ENCODE results near the gene TOP2B. TPM values are rescaled to one million over a fixed set of nuclear protein-coding genes. Genes with fewer than 3 reads are reported as not detected.

Gene TOP2B
- total and polyA plus RNA-seq, 2 experiments from 2014 or later = 92.0 to 179 TPM

DNA sequence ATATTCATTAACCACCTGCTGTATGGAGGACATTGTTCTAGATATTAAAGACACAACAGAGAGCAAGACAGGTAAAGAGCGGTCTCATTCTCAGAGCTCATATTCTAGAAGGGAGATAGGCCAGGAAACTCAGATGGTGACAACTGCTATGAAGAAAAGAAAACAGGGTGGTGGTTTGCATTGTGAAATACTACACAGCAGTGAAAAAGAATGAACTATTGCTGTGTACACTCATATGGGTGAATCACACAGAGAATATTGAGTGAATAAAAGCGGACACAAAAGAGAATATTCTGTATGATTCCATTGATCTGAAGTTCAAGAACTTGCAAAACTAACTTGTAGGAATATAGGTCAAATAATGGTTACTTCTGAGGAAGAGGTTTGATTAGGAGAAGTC is 76.7 kb downstream of the TOP2B start:
- TF ChIP-seq POLR2AphosphoS5 (IDR thresholded peaks at IDR 0.05; ENCODE audit: low read depth) (no peak), CREB1 (CRISPR knock-in tag; IDR thresholded peaks at IDR 0.05; ENCODE audit: low read depth) (no peak), EZH2phosphoT487 (IDR thresholded peaks at IDR 0.05; ENCODE audit: unreplicated experiment) (no peak), EZH2 (IDR thresholded peaks at IDR 0.05; ENCODE audit: low read depth, unreplicated experiment) (no peak), JUNB (IDR thresholded peaks at IDR 0.05; ENCODE audit: unreplicated experiment) (no peak), ZNF114 (CRISPR knock-in tag; IDR thresholded peaks at IDR 0.05) (no peak), ZNF331 (CRISPR knock-in tag; IDR thresholded peaks at IDR 0.05; ENCODE audit: low read depth) (no peak), STAT1 (IDR thresholded peaks at IDR 0.05; ENCODE audit: unreplicated experiment) (no peak), NANOG (IDR thresholded peaks at IDR 0.05; ENCODE audit: borderline replicate concordance) (no peak)
- TF ChIP-seq, protein P1, sequence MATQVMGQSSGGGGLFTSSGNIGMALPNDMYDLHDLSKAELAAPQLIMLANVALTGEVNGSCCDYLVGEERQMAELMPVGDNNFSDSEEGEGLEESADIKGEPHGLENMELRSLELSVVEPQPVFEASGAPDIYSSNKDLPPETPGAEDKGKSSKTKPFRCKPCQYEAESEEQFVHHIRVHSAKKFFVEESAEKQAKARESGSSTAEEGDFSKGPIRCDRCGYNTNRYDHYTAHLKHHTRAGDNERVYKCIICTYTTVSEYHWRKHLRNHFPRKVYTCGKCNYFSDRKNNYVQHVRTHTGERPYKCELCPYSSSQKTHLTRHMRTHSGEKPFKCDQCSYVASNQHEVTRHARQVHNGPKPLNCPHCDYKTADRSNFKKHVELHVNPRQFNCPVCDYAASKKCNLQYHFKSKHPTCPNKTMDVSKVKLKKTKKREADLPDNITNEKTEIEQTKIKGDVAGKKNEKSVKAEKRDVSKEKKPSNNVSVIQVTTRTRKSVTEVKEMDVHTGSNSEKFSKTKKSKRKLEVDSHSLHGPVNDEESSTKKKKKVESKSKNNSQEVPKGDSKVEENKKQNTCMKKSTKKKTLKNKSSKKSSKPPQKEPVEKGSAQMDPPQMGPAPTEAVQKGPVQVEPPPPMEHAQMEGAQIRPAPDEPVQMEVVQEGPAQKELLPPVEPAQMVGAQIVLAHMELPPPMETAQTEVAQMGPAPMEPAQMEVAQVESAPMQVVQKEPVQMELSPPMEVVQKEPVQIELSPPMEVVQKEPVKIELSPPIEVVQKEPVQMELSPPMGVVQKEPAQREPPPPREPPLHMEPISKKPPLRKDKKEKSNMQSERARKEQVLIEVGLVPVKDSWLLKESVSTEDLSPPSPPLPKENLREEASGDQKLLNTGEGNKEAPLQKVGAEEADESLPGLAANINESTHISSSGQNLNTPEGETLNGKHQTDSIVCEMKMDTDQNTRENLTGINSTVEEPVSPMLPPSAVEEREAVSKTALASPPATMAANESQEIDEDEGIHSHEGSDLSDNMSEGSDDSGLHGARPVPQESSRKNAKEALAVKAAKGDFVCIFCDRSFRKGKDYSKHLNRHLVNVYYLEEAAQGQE (IDR thresholded peaks at IDR 0.05; ENCODE audit: unreplicated experiment) = no peak
- TF ChIP-seq, protein P2, sequence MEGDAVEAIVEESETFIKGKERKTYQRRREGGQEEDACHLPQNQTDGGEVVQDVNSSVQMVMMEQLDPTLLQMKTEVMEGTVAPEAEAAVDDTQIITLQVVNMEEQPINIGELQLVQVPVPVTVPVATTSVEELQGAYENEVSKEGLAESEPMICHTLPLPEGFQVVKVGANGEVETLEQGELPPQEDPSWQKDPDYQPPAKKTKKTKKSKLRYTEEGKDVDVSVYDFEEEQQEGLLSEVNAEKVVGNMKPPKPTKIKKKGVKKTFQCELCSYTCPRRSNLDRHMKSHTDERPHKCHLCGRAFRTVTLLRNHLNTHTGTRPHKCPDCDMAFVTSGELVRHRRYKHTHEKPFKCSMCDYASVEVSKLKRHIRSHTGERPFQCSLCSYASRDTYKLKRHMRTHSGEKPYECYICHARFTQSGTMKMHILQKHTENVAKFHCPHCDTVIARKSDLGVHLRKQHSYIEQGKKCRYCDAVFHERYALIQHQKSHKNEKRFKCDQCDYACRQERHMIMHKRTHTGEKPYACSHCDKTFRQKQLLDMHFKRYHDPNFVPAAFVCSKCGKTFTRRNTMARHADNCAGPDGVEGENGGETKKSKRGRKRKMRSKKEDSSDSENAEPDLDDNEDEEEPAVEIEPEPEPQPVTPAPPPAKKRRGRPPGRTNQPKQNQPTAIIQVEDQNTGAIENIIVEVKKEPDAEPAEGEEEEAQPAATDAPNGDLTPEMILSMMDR (conservative IDR thresholded peaks at IDR 0.05; ENCODE audit: low read depth in 2 of 2) = no peak
- TF ChIP-seq, protein P3, sequence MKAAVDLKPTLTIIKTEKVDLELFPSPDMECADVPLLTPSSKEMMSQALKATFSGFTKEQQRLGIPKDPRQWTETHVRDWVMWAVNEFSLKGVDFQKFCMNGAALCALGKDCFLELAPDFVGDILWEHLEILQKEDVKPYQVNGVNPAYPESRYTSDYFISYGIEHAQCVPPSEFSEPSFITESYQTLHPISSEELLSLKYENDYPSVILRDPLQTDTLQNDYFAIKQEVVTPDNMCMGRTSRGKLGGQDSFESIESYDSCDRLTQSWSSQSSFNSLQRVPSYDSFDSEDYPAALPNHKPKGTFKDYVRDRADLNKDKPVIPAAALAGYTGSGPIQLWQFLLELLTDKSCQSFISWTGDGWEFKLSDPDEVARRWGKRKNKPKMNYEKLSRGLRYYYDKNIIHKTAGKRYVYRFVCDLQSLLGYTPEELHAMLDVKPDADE (IDR thresholded peaks at IDR 0.05) = no peak
- Histone ChIP-seq H3K4me1 (ENCODE audit: insufficient read depth) (no peaks in the 10 kb centered on the region), H4K20me1 (replicated peaks; ENCODE audit: insufficient read depth) (no peaks in the 10 kb centered on the region), H3K4me3 (no peak overlapping the region), H3K27ac (ENCODE audit: low read depth) (no peak overlapping the region), H2AFZ (no peak overlapping the region), H3K36me3 (ENCODE audit: insufficient read depth) (no peaks in the 10 kb centered on the region), H3F3A (replicated peaks; ENCODE audit: low read depth) (no peaks in the 10 kb centered on the region), H3K79me2 (replicated peaks; ENCODE audit: insufficient read depth) (no peaks in the 10 kb centered on the region), H3K9me2 (ENCODE audit: insufficient read depth) (no peaks in the 10 kb centered on the region), H3K4me2 (no peak overlapping the region), H3K27me3 (ENCODE audit: insufficient read depth) (no peaks in the 10 kb centered on the region)
- no peak for DNase-seq (ENCODE audit: low spot score)
- H3K27me3 Mint-ChIP-seq (ENCODE audit: insufficient read depth, low read depth, poor library complexity) = peaks cover 8% of the 10 kb centered on the region
- H3K36me3 Mint-ChIP-seq (ENCODE audit: low read depth) = no peaks in the 10 kb centered on the region
- no peak overlapping the region for H3K27ac Mint-ChIP-seq
- H3K9me3 Mint-ChIP-seq = no peaks in the 10 kb centered on the region; the same call in 2 of the 3 replicates
- no peak overlapping the region for H3K4me3 Mint-ChIP-seq
- ATAC-seq = no peak
- H3K4me1 Mint-ChIP-seq = peaks cover 3% of the 10 kb centered on the region; the same call in 2 of the 3 replicates

Measured in GM23338 (cell line).